ENCODE measurements around the gene CCDC148.
"Not testable (repeated sequence)": the region's sequence is repeated elsewhere in the genome, so short reads cannot be mapped to it uniquely, and the experiment has no call there.

The CCDC148 gene

DNA sequence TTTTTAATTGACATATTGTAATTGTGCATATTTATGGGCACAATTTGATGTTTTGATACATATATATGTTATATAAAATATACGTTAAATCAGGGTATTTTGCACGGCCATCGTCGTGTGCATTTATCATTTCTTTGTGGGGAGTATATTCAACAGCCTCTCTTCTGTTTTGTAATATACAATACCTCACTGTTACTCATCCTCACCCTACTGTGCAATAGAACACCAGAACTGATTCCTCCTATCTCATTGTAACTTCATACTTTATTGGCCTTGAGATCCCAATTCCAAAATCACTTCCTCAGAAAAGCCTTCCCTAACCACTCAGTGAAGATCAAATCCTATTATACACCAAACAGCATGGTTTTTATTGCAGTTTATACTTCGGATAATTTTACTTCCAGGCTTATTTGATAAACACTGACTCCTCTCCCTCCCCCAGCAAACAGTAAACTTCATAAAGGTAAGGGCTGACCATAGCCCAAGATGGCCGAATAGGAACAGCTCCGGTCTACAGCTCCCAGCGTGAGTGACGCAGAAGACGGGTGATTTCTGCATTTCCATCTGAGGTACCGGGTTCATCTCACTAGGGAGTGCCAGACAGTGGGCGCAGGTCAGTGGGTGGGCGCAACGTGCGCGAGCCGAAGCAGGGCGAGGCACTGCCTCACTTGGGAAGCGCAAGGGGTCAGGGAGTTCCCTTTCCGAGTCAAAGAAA is 105.6 kb downstream of the CCDC148 start:
- DNase-seq, result not testable (repeated sequence)

DNA sequence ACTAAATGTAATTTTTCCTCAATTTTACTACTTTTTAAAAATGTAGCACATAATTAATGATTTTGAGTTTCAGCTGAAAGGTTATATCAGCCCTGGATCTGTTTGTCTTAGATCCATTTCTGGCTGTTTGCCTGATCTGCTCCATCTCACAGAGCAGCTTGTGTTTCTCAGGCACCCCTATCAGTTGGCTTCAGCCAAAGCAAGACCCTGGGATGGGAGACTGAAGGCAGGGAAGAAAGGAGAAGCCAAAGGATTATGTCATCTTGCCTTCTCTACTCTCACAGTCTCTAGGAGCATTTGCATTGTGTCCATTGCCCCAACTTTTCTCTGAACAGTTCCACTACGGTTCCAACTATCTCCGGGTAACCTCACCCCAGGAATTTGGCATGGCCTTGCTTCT is 110.5 kb downstream of the CCDC148 start:
- DNase-seq, result no peak

DNA sequence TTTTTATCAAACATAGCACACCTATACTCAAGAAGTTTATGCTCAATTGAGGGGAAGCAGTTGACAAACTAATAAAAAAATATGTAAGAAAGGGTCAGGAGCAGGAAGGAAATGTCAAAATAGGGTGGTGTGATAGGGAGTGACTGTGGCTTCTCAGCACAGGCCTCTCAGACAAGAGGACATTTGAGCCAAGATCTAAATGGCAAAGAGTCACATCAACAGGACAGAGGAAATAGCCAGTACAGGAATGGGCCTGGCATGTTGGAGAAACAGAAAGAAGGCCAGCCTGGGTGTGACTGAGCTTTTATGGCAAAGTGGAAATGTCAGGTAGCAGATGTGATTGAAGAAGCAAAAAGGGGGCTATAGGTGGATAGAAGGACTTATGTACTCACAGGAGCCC is 117.0 kb downstream of the CCDC148 start:
- no peak for DNase-seq

DNA sequence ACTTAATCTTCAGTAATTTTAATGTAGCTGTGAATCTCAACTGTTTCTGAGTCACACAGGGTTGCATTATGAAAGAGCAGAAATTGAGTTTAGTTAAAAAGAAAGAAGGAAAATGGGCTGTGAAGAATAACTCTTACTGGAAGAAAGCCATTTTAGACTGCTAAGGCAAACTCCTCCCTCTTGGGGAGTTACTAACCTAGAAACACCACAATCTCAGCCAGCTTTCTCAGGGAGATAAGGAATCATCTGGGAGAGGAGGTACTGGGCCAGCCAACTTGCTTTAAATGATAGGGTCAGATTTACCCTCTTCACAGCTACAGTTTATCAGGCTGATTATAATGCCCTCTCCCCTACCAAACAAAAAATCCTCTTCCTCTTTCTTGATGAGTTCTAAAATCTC is 119.5 kb downstream of the CCDC148 start:
- DNase-seq, result no peak

DNA sequence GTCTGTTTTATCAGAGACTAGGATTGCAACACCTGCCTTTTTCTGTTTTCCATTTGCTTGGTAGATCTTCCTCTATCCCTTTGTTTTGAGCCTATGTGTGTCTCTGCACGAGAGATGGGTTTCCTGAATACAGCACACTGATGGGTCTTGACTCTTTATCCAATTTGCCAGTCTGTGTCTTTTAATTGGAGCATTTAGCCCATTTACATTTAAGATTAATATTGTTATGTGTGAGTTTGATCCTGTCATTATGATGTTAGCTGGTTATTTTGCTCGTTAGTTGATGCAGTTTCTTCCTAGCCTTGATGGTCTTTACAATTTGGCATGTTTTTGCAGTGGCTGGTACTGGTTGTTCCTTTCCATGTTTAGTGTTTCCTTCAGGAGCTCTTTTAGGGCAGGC is 124.8 kb downstream of the CCDC148 start:
- not testable (repeated sequence) for DNase-seq

DNA sequence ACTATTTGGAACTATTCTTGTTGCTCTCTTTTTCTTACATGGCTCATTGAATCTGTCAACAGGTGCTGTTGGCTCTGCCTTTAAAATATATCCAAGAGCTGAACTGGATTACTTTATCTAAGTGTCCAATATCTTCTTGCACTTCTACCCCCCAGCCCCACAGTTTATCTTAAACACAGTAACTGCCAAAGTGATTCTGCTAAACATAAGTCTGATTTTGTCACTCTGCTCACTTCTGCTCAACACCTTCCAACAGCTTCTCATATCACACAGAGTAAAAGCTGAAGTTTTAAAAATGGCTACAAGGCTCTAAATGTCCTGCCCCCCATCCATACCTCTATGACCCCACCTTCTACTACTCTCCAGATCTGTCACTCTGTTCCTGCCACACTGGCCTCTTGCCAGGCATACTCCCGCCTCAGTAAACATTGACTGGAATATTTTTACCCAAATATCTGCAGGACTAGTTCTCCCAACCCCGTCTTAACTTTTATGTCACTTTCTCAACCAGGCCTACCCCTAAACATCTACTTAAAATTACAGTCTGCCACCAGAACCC is 130.7 kb downstream of the CCDC148 start:
- DNase-seq, result no peak

DNA sequence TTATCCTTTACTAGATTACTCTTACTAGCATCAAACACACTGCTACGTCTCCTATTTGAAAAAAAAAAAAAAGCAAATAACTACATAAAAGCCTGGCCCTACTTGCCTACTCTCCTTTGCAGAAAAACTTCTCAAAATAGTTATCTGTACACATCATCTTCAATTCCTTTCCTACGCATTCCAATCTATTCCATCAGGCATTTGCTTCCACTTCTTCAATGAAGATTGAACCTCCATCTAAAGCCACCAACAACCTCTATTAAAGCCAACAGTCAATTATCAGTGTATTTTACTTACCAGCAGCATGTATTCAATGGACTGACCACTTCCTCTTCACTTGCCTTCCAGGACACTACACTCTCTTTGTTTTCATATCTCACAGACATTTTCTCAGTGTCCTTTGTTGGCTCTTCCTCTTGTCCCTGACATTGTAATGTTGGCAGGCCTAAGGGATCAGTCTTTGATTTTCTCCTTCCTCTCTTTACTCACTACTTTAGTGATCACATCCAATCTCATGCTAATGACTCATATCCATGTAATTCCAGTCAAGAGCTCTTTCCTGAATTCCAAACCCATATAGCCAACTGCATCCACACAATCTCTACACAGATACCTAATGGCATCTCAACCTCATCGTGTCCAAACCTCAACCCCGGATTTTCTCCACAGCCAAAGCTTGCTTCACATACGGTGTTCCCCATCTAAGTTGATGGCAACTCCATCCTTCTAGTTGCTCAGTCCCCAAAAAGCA is 131.3 kb downstream of the CCDC148 start:
- DNase-seq, result no peak

DNA sequence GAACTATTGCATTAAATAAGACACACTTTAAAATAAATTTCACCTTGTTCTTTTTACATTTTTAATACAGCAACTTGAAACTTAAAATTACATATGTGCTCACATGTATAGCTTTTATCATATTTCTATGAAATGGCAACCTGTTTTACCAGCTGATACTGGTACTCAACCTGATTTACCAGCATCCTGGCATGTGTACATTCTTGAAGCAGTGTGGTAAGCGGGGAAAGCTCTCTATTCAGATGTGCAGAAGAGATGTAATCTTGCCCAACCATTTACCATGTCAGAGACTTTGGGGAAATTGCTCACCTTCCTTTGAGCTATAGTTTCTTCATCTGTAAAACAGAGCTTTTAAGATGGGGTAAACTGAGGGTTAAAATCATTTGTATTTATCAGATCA is 133.2 kb downstream of the CCDC148 start:
- DNase-seq, result no peak

DNA sequence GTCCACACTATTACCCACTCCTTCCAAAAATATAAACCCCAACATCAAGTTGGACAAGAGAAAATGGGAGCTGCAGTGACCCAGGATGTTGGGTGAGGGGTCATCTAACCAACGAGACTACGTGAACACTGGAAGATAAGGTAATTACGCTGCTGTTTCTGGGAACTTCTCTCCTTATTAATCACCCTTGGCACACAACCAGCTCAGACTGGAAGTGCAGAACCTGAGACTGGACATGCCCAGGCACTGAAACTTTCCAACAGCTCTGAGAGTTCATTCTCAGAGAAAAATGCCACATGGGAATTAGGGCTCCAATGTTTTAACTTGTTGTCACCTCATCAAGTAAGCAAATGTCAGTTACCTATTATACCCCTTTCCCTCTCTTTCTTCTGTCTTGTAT is 135.3 kb downstream of the CCDC148 start:
- no peak for DNase-seq

DNA sequence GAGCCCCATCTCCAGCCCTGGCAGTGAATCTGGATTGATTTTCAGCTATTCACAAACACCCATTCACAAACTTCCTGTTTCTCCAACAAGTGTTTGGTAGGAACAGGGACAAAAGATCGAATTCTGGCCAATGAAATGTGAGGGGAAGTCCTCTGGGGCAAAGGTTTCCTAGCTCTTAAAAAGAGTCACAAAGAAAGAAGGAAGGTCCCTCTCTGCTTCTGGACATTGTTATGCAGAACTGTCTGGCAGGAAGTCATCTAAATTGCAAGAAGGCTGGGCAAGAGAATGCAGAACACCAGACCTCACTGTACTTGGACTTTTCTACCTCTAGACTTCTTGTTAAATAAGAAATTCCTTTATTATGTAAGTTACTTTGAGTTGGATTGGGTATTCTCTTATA is 137.3 kb downstream of the CCDC148 start:
- DNase-seq, result no peak

DNA sequence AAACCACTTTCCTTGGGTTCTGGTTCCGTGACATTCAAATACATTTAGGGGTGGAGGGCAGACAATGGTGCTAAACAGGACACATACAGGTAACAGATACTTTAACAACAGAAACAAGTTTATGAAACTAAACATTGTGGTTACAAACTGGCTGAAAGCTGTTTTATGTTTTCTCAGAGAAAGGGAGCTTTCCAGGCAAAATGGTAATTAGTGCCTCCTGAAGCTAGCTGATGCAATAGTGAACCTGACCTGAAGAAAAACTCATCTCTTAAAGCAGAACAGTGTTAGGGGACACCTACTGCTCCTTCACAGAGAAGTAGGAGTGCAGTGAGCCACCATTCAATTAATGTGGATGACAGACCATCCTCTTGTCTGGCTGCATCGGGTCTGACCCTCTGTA is 138.9 kb downstream of the CCDC148 start:
- no peak for DNase-seq

DNA sequence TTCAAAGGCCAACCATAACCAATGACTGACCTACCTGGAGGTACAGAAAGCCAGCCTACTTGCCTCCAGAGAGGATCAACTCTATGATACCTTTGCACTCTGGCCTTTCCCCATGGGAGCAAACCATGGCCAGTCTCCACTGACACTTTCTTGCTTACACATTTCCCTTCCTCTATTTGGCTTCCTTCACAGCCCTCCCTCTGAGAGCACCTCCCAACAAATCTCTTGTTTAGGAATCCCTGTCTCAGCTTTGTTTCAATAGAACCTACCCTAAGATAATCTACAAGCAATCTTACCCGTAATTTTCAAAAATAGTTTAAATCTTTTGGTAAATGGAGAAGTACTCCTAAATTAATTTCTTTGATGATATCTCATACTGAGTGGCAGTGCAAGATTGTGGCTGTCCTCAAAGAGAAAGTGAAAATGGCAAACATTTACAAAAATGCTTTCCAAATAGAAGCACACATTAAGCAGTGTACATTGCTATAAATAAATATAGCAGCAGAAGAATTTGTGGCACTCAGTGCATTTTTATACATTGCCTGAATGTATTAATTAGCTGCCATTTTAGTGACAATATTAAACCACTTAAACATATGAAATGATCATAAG is 140.6 kb downstream of the CCDC148 start:
- no peak for DNase-seq

DNA sequence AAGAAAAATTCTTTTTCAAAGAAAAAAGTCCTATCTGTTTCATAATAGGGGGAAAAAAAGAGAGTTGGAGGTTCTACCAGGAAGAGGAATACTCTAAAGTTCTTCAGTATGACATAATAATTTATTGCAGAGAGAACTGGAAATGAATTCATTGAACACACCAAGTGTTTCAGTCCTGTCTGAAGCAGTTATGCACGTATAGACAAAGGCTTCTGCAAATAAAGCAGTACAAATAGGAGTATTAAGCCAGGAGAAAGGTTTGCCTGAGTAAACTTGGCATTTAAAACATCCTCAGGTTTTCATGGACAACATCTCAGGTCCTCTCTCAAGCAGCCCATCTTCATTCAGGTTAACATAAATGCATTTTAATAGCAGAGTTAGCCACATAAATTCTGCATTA is 141.6 kb downstream of the CCDC148 start:
- no peak for DNase-seq

DNA sequence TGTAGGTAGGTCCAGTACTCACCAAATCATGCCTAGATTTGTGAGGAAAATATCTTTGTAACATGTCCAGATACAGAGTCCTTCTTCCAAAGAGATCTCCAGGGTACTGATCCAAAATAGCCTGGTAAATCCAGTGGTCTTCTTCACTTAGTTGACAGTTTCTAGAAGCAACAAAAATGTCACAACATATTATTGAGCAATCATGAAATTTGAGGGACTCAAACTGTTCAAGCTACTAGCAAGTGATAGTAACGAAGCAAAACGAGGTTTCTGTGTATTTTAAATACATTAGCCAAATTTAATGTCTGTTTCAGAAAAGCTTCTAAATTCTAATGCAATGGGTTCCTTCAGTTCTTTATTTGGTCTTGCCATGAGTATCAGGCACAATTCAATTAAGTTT is 142.8 kb downstream of the CCDC148 start:
- no peak for DNase-seq

DNA sequence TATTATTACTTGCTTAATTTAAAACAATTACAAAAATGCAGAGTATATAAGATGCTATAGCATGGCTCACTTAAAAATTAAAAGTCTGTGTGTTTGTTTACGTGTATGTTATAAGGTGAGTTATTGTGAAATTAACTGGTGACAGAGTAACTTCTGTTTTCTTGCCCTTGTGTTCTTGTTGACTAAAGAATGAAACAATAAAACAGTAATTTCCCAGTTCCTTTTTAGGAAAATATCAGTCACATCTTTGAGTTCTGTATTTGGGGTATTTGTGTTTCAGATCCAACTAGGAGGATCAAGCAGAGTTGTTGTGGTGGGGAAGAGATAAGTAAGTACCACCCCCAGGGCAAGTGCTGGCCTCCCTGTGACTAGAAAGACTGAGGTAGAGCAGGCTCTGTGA is 143.6 kb downstream of the CCDC148 start:
- DNase-seq, result no peak

DNA sequence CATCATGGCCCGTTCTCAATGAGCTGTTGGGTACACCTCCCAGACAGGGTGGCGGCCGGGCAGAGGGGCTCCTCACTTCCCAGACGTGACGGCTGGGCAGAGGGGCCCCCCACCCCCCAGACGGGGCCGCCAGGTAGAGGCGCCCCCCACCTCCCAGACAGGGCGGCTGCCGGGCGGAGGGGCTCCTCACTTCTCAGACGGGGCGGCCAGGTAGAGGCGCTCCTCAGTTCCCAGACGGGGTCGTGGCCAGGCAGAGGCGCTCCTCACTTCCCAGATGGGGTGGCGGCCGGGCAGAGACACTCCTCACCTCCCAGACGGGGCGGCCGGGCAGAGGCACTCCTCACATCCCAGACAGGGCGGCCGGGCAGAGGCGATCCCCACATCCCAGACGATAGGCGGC is 146.1 kb downstream of the CCDC148 start:
- not testable (repeated sequence) for DNase-seq

DNA sequence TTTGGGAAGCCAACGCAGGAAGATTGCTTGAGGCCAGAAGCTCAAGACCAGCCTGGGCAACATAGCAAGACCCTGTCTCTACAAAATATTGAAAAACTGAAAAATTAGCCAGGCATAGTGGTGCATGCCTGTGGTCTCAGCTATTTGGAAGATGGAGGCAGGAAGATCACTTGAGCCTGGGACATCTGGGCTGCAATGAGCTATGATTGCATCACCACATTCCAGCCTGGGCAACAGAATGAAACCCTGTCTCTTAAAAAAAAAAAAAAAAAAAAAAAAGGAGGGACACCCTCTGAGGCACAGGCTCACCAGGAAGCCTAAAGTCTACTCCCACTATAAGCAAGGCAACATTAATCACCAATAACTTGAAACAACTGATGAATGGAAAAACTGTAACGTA is 151.1 kb downstream of the CCDC148 start:
- no peak for DNase-seq

DNA sequence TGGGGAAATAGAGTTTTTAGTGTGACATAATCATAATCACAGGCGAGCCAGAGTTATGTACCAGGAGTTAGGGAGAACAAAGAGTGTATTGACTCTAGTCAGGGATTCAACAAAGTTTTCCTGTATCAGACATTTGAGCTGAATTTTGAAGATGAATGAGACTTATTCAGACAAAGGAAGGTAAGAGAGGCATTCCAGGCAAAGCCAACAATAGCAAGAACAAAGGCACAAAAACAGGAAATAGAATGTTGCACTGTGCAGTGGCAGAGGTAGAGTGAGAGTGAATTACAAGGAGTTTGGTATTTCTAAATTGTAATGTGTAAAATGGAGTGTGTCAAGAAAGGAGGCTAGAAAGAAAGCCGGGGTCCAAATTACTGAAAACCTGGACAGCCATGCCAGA is 156.2 kb downstream of the CCDC148 start:
- DNase-seq, result no peak

DNA sequence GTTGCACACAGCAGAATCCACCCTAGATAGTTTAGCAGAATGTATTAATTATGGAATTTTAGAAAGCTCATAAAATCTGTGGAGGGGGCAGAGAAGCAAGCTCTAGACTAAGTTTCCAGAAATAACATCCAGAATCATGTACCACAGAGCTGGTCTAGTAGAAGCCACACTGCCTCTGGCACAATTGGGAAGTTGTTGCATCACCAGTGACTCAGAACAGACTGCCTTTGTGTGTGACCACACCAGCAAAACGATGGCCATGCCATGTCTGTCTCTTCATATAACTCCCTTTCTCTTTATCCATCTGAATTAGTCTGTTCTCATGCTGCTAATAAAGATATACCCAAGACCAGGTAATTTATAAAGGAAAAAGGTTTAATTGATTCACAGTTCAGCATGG is 158.9 kb downstream of the CCDC148 start:
- DNase-seq, result no peak

DNA sequence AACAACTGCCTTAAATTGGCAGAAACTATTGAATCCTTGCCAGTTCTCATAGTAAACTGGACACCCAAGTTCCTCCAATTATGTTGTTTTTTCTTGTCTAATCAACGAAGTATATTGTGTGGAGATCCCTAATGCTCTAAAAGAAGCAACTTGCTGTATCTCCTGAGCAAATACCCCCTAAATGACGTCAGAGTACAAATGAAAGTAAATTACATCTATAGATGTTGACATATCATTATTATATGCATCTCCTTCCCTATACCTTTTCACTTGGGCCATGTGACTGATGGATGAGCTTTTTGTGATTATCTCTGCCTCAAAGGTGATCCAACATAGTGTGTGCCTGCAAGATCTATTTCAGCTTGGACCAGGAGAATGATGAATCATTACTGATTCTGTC is 159.4 kb downstream of the CCDC148 start:
- DNase-seq, result no peak

DNA sequence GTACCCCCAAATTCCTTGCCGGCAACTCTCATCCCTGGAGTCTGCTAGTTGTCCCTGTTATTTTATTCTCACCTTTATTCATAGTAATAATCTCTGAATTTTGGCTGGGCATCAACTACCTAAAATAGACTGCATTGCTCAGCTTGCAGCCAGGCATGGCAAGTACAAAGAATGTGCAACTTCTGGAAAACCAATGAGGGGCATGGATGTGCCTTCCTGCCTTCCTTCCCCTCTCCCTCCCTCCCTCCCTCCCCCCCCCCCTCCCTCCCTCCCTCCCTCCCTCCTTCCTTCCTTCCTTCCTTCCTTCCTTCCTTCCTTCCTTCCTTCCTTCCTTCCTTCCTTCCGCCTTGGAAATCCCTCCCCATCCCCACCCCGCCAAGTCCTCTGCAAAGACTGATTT is 162.8 kb downstream of the CCDC148 start:
- DNase-seq, result no peak

DNA sequence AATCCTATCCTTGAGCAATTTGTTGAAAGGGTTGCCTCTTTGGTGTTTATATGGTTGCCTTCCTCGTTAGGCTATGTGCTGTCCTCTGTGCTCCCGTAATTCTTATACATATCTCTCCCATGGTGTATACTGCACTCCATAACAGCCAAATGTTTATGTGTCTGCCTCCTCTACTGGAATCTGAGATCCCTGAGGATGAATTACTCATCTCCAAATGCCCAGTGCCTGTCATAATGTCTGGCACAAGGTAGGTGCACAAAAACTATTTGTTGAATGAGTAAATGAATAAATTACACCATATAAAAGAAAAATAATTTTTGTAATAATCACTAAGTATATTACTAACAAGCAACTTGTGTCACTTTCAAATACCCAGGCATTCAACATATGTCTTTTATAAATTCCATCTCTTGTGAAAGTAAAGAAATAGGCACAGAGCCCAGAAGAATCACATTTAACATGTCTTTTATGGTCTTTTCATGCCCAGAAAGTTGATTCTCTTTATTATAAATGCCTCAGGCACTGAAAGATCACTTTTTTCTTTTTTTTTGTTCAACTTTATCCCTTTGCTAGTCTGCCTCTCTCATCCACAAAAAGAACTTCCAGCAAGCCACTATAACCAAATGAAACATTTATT is 164.9 kb downstream of the CCDC148 start:
- no peak for DNase-seq

DNA sequence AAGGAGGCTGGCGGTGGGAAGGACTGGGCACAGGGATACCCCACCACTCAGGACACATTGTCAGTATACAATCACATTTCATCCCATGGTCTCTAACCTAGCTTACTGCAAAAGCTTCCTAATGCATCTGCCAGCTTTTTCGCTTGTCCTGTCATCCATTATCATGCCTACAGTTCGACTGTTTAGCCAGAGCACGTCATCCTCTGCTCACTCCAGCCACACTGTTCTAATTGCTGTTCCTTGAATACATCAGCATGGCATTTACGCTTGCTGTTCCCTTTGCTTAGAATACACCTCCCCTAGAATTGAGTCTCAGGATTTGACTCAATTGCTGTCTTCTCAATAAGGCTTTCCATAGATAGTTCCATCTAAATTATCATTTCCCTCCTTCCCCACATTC is 166.3 kb downstream of the CCDC148 start:
- no peak for DNase-seq

Measured in stimulated activated CD4-positive, alpha-beta T cell treated with anti-CD3 and anti-CD28 coated beads, Interleukin-4, amount 100 ng/mL, for 4 hours (primary cell).